ENCODE data around the gene CHMP3. TPM values are rescaled to one million over a fixed set of nuclear protein-coding genes. Genes with fewer than 3 reads are reported as not detected.

Gene CHMP3
- total RNA-seq, 1 donor from 2014 or later: 56.6 TPM

- no peak for DNase-seq (ENCODE audit: low read depth in 2 of 2)
Observed at GRCh38 chr2:86470890-86471289, 92.4 kb downstream of the CHMP3 start.

GRCh38 chr2:86468162-86469033 is 94.8 kb downstream of the CHMP3 start:
- DNase-seq (ENCODE audit: low read depth in 2 of 2): no peak

- no peak for DNase-seq (ENCODE audit: low read depth in 2 of 2)
Observed at GRCh38 chr2:86466306-86466705, 96.9 kb downstream of the CHMP3 start.

GRCh38 chr2:86464652-86465051 is 98.6 kb downstream of the CHMP3 start:
- no peak for DNase-seq (ENCODE audit: low read depth in 2 of 2)

- DNase-seq (ENCODE audit: low read depth in 2 of 2): no peak
Observed at GRCh38 chr2:86461042-86461743, 102.0 kb downstream of the CHMP3 start.

GRCh38 chr2:86455181-86455580 is 108.1 kb downstream of the CHMP3 start:
- no peak for DNase-seq (ENCODE audit: low read depth in 2 of 2)

GRCh38 chr2:86454238-86454637 is 109.0 kb downstream of the CHMP3 start:
- no peak for DNase-seq (ENCODE audit: low read depth in 2 of 2)

GRCh38 chr2:86453836-86454235 is 109.4 kb downstream of the CHMP3 start:
- peak in 1 of 2 donors; percentile 67 for DNase-seq (ENCODE audit: low read depth in 2 of 2)

Other genes with a start within 250 kb of the CHMP3 start
- gene REEP1, start 225.8 kb downstream of the CHMP3 start, total RNA-seq: 6.7 and 15.0 TPM in 2 replicates
- gene KDM3A, start 122.1 kb downstream of the CHMP3 start, total RNA-seq: 15.5 and 28.4 TPM in 2 replicates
- 24.4 and 34.4 TPM in 2 replicates for gene RNF103, start 60.4 kb upstream of the CHMP3 start, total RNA-seq
- 71.8 and 81.0 TPM in 2 replicates for gene RMND5A, start 156.8 kb upstream of the CHMP3 start, total RNA-seq
- gene CD8A, start 227.5 kb upstream of the CHMP3 start, total RNA-seq: under 0.01 TPM in 2 replicates

All from dermis microvascular lymphatic vessel endothelial cell (primary cell).